VCaP (cell line): Measurements from ENCODE around the gene KLF14.

Source experiments
- H3K27ac ChIP-seq: fragments of 450-650 bp; 2 replicates; pipeline ENCODE4 v1.5.1; 2017
- CTCF ChIP-seq: fragments of 450-650 bp; conservative IDR thresholded peaks from 2 replicates; pipeline ENCODE4 v1.5.1; 2017; ENCODE audit warnings: mild to moderate bottlenecking, moderate library complexity

Gene KLF14

DNA sequence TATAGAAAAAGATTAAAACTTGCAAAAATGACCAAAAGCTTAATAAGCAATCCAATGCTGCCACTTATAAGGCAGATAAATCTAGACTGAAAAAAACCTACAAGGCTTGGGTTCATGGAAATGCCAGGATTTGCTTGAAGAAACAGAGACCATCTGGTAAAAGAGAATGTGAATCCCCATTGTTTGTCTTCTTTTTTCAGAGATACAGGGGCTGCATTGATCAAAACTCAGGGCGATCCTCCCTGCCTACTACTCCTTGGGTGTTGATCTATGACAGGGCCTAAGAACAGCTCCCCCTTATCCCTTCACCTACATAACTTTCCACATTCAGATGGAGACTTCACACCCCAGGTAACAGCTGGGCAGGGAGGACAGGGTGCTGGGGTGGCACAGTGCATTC lies 44.3 kb downstream of the KLF14 start:
- TF ChIP-seq CTCF: no peak
- no peak overlapping the region for H3K27ac ChIP-seq

DNA sequence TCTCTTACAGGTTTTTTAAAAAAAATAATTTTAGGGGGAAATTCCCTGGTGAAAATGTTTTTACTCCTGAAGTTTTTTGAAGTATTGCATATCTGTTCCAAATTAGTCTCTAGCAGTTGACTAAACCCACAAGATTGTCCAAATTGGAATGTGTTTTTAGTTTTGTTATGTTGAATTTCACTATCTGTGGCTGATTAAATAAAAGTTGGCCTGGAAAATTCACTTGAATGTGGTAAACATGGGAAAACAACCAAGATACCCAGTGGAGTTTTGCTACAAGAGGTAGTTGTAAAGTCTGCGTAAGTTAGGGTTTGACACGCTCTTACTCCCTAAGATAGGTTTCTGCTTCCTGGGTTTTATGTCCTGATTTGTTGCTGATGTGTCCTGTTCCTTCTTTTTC lies 51.0 kb downstream of the KLF14 start:
- no peak overlapping the region for H3K27ac ChIP-seq
- no peak for TF ChIP-seq CTCF
